ENCODE results near the gene LRTM2.

LRTM2 gene

DNA sequence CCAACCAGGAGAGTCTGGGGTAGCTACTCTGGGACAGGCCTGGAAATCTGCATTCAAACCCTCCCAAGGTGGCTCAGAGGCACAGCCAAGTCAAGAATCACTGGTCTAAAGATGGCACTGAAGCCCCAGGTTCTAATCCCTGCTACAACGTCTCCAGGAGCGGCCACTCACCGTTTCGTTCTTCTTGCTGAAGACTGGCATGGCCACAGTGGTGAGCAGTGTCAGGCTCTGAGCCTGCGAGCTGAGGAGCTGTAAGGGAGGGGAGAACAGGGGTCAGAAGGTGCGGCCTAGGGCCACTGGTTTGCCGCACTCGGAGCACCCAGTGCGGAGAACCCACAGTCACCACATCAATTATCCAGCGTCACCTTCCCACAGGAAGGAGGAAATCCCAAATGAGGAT lies 59.3 kb downstream of the LRTM2 start:
- no peaks in the 10 kb centered on the region for H3K9me3 ChIP-seq (ENCODE audit: control insufficient read depth, low read depth, low read length)
- H3K4me3 ChIP-seq (ENCODE audit: low read length): no peak overlapping the region
- no peak overlapping the region for H3K27ac ChIP-seq (ENCODE audit: low read length)
- no peaks in the 10 kb centered on the region for H3K36me3 ChIP-seq (ENCODE audit: control insufficient read depth, low read depth, low read length)
- no peaks in the 10 kb centered on the region for H3K4me1 ChIP-seq (ENCODE audit: control insufficient read depth, low read depth, low read length)
- H3K9ac ChIP-seq (ENCODE audit: low read length): no peak overlapping the region
- H3K27me3 ChIP-seq (ENCODE audit: control insufficient read depth, insufficient read depth, low read length): no peaks in the 10 kb centered on the region

DNA sequence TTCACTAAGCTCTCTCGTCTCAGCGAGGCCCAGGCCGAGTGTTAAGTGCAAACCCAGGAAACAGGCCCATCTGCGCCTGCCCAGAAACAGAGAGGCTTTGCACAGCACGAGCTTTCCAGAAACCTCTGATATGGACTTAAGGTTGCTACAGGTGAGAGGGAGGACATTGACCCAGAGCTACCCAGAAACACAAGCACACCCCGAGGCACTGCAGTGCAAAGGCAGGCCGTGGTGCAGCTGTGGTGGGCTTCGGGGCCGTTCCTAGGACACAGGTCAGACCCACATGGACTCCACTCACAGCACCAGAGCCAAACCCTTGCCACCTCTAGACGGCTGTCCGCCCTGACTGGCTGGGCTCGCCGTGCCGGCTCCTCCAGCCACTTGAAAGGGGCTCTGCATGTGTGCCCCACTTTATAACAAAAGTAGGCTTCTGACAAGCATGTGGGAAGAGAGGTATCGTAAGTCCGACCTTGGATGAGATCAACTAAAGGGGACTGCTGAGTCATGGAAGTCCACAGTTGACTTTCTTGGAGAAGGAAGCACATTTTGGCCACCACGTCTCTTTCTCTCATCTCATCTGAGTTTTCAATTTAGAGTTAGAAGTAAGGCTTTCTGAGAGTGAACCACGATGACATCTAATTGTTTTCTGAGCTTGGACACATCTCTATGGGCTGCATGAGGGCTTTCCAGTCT lies 59.9 kb downstream of the LRTM2 start:
- Histone ChIP-seq H3K4me1 (ENCODE audit: control insufficient read depth, low read depth, low read length) (no peaks in the 10 kb centered on the region), H3K27me3 (ENCODE audit: control insufficient read depth, insufficient read depth, low read length) (no peaks in the 10 kb centered on the region), H3K27ac (ENCODE audit: low read length) (no peak overlapping the region)

DNA sequence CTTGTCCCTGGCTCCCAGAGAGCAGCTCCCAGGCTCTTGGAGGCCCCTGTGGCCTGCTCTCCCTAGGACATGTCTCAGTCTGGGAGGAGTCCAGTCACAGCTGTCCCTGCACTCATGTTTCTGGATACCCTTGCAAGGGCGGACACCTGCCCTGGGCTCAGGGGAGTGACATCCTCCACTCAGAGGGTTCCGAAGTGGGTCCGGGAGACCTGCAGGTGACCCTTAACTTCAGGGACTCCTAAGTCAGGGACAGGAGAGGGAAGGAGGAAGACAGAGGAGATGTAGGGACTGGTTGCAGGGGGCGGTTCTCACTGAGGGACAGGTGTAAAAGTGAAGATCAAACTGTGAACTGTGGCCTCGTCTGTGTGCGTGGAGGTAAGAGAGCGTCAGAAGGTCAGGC lies 60.5 kb downstream of the LRTM2 start:
- no peak overlapping the region for H3K9ac ChIP-seq (ENCODE audit: low read length)
- H3K4me1 ChIP-seq (ENCODE audit: control insufficient read depth, low read depth, low read length): no peaks in the 10 kb centered on the region
- H3K9me3 ChIP-seq (ENCODE audit: control insufficient read depth, low read depth, low read length): no peaks in the 10 kb centered on the region
- H3K4me3 ChIP-seq (ENCODE audit: low read length): no peak overlapping the region
- H3K27ac ChIP-seq (ENCODE audit: low read length): no peak overlapping the region
- no peaks in the 10 kb centered on the region for H3K27me3 ChIP-seq (ENCODE audit: control insufficient read depth, insufficient read depth, low read length)
- no peaks in the 10 kb centered on the region for H3K36me3 ChIP-seq (ENCODE audit: control insufficient read depth, low read depth, low read length)

More for the DNA sequence above, 59.9 kb downstream of the LRTM2 start:
- Histone ChIP-seq H3K9me3 (ENCODE audit: control insufficient read depth, low read depth, low read length) (no peaks in the 10 kb centered on the region), H3K36me3 (ENCODE audit: control insufficient read depth, low read depth, low read length) (no peaks in the 10 kb centered on the region), H3K9ac (ENCODE audit: low read length) (no peak overlapping the region), H3K4me3 (ENCODE audit: low read length) (no peak overlapping the region)

DNA sequence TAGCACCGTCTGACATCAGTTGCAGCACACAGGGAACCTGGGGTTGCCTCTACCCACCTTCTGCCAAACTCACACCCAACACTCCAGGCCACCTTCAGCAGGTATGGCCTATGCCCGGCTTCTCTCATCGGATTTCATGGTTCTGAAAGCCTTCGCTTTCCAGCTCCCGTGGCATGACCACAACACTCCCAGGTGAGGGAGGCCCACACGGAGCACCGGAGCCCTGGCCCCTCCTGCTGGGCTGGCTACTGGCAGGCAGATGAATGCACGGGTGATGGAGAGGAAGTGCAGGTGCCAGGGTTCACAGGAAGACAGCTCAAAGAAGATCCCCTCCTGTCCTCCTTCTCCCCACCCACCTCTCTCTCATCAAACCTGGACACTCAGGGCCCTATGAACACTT lies 60.9 kb downstream of the LRTM2 start:
- no peak overlapping the region for H3K4me3 ChIP-seq (ENCODE audit: low read length)
- H3K27me3 ChIP-seq (ENCODE audit: control insufficient read depth, insufficient read depth, low read length): no peaks in the 10 kb centered on the region

DNA sequence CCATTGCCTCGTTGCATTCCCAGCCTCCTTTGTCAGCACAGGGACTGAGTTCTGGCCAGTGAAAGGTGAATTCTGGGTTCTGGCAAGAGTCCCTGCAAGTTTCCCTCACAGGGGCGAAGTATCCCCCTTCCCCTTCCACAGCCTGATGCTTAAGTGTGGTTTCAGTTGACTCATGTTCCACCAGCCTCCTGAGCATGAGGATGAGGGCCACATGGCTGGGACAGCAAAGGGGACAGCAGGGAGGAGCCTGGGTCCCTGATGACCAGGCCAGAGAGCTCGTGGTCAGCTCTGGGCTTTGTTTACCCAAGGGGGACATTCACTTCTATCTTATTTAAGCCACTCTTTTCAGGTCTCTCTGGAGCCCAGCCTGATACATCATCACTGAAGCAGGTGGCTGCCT lies 61.6 kb downstream of the LRTM2 start:
- no peaks in the 10 kb centered on the region for H3K9me3 ChIP-seq (ENCODE audit: control insufficient read depth, low read depth, low read length)

More for the DNA sequence above, 60.9 kb downstream of the LRTM2 start:
- H3K4me1 ChIP-seq (ENCODE audit: control insufficient read depth, low read depth, low read length): no peaks in the 10 kb centered on the region
- no peaks in the 10 kb centered on the region for H3K9me3 ChIP-seq (ENCODE audit: control insufficient read depth, low read depth, low read length)
- no peaks in the 10 kb centered on the region for H3K36me3 ChIP-seq (ENCODE audit: control insufficient read depth, low read depth, low read length)
- no peak overlapping the region for H3K9ac ChIP-seq (ENCODE audit: low read length)
- no peak overlapping the region for H3K27ac ChIP-seq (ENCODE audit: low read length)

DNA sequence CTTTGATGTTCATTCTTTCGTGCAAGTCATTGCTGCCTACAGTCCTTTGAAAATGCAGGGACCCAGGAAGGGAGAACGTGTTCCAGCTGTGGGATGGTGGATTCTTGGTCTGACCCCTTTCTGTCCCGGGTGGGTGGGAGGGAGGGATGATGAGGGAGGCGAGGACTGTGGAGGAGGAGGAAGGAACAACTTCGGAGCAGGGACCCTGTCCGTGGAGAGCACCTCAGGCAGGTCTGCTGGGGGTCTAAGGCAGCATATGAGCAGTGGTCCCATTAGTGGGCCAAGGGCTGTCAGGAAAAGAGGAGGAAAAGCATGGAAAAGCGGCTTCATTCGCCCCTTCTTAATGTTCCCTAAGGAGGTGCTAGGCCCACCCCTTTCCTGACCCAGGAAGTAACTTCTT lies 62.0 kb downstream of the LRTM2 start:
- Histone ChIP-seq H3K9ac (ENCODE audit: low read length) (no peak overlapping the region), H3K36me3 (ENCODE audit: control insufficient read depth, low read depth, low read length) (no peaks in the 10 kb centered on the region), H3K4me3 (ENCODE audit: low read length) (no peak overlapping the region), H3K27ac (ENCODE audit: low read length) (no peak overlapping the region), H3K9me3 (ENCODE audit: control insufficient read depth, low read depth, low read length) (no peaks in the 10 kb centered on the region), H3K4me1 (ENCODE audit: control insufficient read depth, low read depth, low read length) (no peaks in the 10 kb centered on the region), H3K27me3 (ENCODE audit: control insufficient read depth, insufficient read depth, low read length) (no peaks in the 10 kb centered on the region)

More for the DNA sequence above, 61.6 kb downstream of the LRTM2 start:
- Histone ChIP-seq H3K4me3 (ENCODE audit: low read length) (no peak overlapping the region), H3K4me1 (ENCODE audit: control insufficient read depth, low read depth, low read length) (no peaks in the 10 kb centered on the region), H3K36me3 (ENCODE audit: control insufficient read depth, low read depth, low read length) (no peaks in the 10 kb centered on the region), H3K9ac (ENCODE audit: low read length) (no peak overlapping the region), H3K27me3 (ENCODE audit: control insufficient read depth, insufficient read depth, low read length) (no peaks in the 10 kb centered on the region), H3K27ac (ENCODE audit: low read length) (no peak overlapping the region)

DNA sequence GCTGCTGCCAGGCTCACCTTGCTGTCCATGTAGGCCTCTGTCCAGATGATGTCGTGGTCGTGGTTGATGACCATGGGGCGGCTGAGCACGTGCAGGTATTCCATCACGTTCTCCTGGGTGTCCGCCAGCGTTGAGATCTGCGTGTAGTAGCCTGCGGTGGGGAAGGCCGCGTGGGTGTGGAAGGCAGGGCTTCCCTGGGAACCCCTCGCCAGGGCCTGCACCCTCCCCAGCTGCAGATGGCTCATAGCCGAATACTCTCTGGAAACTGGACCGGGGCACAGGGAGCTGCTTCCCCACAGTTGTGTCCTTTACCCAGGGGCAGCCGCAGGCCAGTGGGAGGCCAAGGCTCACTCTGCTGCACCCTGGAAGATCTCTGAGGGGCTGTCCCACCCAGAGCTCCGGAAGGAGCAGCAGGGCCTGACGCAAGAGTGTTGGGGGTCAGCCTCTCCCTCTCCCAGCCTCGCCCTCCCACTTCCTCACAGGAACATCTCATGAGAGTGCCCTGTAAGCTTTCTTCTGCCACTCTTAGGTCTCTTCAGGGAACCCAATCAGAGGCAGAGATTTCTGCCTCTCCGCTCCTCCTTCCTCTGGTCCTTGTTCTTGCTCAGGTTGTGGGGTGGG lies 62.6 kb downstream of the LRTM2 start:
- Histone ChIP-seq H3K9ac (ENCODE audit: low read length) (no peak overlapping the region), H3K27ac (ENCODE audit: low read length) (no peak overlapping the region), H3K27me3 (ENCODE audit: control insufficient read depth, insufficient read depth, low read length) (no peaks in the 10 kb centered on the region), H3K4me1 (ENCODE audit: control insufficient read depth, low read depth, low read length) (no peaks in the 10 kb centered on the region), H3K36me3 (ENCODE audit: control insufficient read depth, low read depth, low read length) (no peaks in the 10 kb centered on the region), H3K4me3 (ENCODE audit: low read length) (no peak overlapping the region), H3K9me3 (ENCODE audit: control insufficient read depth, low read depth, low read length) (no peaks in the 10 kb centered on the region)

DNA sequence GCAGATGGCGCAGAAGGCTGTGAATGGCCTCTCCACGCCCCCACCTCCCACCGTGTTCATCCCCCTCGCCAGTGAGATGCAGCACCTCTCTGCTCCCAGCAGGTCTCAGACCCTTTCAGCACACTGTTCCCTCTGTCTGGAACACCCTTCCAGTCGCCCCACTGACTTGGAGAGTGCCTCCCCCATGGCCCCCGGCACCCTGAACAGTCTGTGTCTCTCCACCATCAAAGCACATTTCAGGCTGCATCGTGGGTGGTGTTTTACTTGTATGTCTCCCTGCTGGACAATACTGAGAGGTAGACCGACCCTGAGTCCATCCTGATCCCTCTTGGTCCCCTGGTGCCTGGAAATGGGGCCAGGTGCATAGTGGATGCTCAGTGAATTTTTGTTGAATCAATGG lies 63.1 kb downstream of the LRTM2 start:
- Histone ChIP-seq H3K4me3 (ENCODE audit: low read length) (no peak overlapping the region), H3K36me3 (ENCODE audit: control insufficient read depth, low read depth, low read length) (no peaks in the 10 kb centered on the region)

DNA sequence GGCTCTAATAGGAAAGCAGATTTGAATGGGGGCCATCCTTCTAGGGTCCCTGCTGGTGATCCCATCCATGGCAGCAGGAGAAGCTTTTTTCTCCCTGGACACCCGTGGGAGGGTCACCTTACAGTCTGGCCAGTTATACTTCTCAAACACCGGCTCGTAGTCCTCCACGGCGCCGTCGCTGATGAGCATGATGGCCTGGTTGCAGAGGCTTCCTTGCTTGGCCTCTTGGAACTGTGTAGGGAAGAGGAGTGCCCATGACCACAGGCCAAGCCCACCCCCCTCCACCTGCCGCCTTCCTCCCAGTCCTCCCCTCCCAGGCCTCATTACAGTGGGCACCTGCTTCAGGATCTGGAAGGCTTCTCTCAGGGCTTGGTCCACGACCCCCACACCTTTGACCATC lies 64.3 kb downstream of the LRTM2 start:
- H3K4me3 ChIP-seq (ENCODE audit: low read length): no peak overlapping the region
- H3K27me3 ChIP-seq (ENCODE audit: control insufficient read depth, insufficient read depth, low read length): no peaks in the 10 kb centered on the region
- no peak overlapping the region for H3K9ac ChIP-seq (ENCODE audit: low read length)
- no peaks in the 10 kb centered on the region for H3K36me3 ChIP-seq (ENCODE audit: control insufficient read depth, low read depth, low read length)
- H3K27ac ChIP-seq (ENCODE audit: low read length): no peak overlapping the region
- no peaks in the 10 kb centered on the region for H3K9me3 ChIP-seq (ENCODE audit: control insufficient read depth, low read depth, low read length)
- no peaks in the 10 kb centered on the region for H3K4me1 ChIP-seq (ENCODE audit: control insufficient read depth, low read depth, low read length)

More for the DNA sequence above, 63.1 kb downstream of the LRTM2 start:
- H3K9me3 ChIP-seq (ENCODE audit: control insufficient read depth, low read depth, low read length): no peaks in the 10 kb centered on the region
- H3K27ac ChIP-seq (ENCODE audit: low read length): no peak overlapping the region
- H3K27me3 ChIP-seq (ENCODE audit: control insufficient read depth, insufficient read depth, low read length): no peaks in the 10 kb centered on the region
- no peaks in the 10 kb centered on the region for H3K4me1 ChIP-seq (ENCODE audit: control insufficient read depth, low read depth, low read length)
- H3K9ac ChIP-seq (ENCODE audit: low read length): no peak overlapping the region

DNA sequence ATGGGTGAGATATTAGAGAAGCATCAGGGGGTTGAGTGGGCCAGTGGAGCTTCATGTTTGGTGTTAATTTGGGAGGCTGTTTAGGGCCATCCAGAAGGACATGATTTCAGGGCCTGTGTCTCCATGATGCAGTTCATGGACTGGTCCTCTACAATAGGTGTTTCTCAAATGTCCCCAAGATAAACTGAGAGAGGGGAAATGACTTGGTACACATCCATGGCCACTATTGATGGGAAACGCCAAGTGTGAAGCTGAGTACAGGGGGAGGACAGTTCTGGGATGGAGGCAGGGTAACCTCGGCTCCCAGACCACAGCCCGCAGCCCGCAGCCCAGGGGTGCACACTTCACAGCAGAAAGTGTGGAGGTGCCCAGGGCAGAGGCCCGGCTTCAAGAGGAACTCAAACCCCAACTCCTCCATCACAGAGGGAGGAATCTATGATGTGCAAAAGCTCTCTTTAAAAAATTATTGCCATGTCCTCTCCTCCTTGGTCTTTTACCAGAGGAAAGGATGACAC lies 64.8 kb downstream of the LRTM2 start:
- Histone ChIP-seq H3K4me3 (ENCODE audit: low read length) (no peak overlapping the region), H3K27me3 (ENCODE audit: control insufficient read depth, insufficient read depth, low read length) (no peaks in the 10 kb centered on the region), H3K9ac (ENCODE audit: low read length) (no peak overlapping the region), H3K27ac (ENCODE audit: low read length) (no peak overlapping the region), H3K4me1 (ENCODE audit: control insufficient read depth, low read depth, low read length) (no peaks in the 10 kb centered on the region), H3K9me3 (ENCODE audit: control insufficient read depth, low read depth, low read length) (no peaks in the 10 kb centered on the region), H3K36me3 (ENCODE audit: control insufficient read depth, low read depth, low read length) (no peaks in the 10 kb centered on the region)

DNA sequence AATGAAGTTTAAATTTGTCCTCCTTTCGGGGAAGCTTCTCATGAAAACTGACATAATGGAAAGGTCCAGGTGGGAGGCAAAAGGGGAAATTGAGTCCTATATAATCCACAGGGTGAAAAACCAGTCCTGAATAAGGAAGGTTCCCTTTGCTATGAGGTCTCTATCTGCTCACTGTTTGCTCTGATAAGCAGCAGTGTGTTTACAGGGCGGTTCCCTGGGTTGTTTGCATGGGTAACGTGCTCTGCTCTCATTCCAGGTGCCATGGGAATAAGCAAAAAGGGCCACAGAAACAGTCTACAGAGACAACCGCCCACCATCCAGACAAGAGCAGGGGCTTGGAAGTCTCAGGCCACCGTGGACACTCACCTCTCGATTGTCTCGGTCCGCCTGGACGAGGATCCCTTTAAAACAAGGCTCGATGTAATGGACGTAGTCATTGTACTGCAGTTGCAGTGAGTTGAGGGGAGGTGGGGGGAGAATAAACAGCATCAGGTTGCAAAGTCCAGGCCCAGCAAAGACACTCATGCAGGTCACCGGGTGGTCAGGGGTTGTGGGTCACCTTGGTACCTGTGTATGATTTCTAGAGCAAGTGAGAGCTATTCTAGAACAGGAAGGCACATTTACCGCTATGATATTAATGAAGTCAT lies 65.4 kb downstream of the LRTM2 start:
- Histone ChIP-seq H3K27me3 (ENCODE audit: control insufficient read depth, insufficient read depth, low read length) (no peaks in the 10 kb centered on the region), H3K36me3 (ENCODE audit: control insufficient read depth, low read depth, low read length) (no peaks in the 10 kb centered on the region), H3K4me1 (ENCODE audit: control insufficient read depth, low read depth, low read length) (no peaks in the 10 kb centered on the region), H3K9ac (ENCODE audit: low read length) (no peak overlapping the region), H3K4me3 (ENCODE audit: low read length) (no peak overlapping the region), H3K27ac (ENCODE audit: low read length) (no peak overlapping the region), H3K9me3 (ENCODE audit: control insufficient read depth, low read depth, low read length) (no peaks in the 10 kb centered on the region)
